SK-N-MC (cell line): ENCODE measurements around the gene TRIM34.
"Not testable (repeated sequence)": the region's sequence is repeated elsewhere in the genome, so short reads cannot be mapped to it uniquely, and the experiment has no call there.

Experiments
- DNase-seq: peaks from one replicate; pipeline ENCODE4 v3.0.0-alpha.2; 2011; ENCODE audit warnings: low read depth, low spot score
- H3K27ac ChIP-seq: fragments of 200-600 bp; sonication (generic); 2 replicates; pipeline ENCODE4 v1.5.1; 2016; ENCODE audit warnings: mixed run types
- H3K36me3 ChIP-seq: fragments of 200-600 bp; sonication (generic); 2 replicates; pipeline ENCODE4 v1.6.1; 2017; ENCODE audit warnings: antibody characterized with exemption, low read length, mixed read lengths; ENCODE audit not compliant: insufficient read depth
- H3K4me3 ChIP-seq: fragments of 200-600 bp; sonication (generic); 2 replicates; pipeline ENCODE4 v1.5.1; 2016
- H3K9ac ChIP-seq: fragments of 200-600 bp; sonication (generic); 2 replicates; pipeline ENCODE4 v1.8.0; 2017; ENCODE audit warnings: mixed run types, mixed read lengths; ENCODE audit not compliant: insufficient read length
- H3K9me3 ChIP-seq: fragments of 200-600 bp; sonication (generic); 2 replicates; pipeline ENCODE4 v1.6.1; 2017; ENCODE audit warnings: low read depth, mild to moderate bottlenecking, antibody characterized with exemption, low read length, moderate library complexity, mixed read lengths
- EZH2 ChIP-seq: fragments of 200-600 bp; sonication (generic); IDR thresholded peaks from one replicate; pipeline ENCODE4 v1.6.1; 2017; ENCODE audit warnings: antibody characterized with exemption
- FOXP2 ChIP-seq: optimal IDR thresholded peaks from 2 replicates; pipeline ENCODE3; 2011; ENCODE audit warnings: mild to moderate bottlenecking, moderate library complexity; ENCODE audit not compliant: insufficient read depth; ENCODE audit errors: extremely low read length, control extremely low read depth
- POLR2AphosphoS5 ChIP-seq: IDR thresholded peaks from 2 replicates; pipeline ENCODE4 v1.6.1; 2012; ENCODE audit warnings: mild to moderate bottlenecking, low read depth, low read length, borderline replicate concordance

The TRIM34 gene

GRCh38 chr11:5665051-5665570, 40.3 kb downstream of the TRIM34 start:
- H3K4me3 ChIP-seq = no peak overlapping the region
- no peak for TF ChIP-seq POLR2AphosphoS5
- no peak for TF ChIP-seq FOXP2
- no peak for TF ChIP-seq EZH2
- no peaks in the 10 kb centered on the region for H3K9me3 ChIP-seq
- no peak overlapping the region for H3K27ac ChIP-seq
- H3K36me3 ChIP-seq = peaks cover 23% of the 10 kb centered on the region
- H3K9ac ChIP-seq = no peak overlapping the region
- no peak for DNase-seq

GRCh38 chr11:5665746-5666401, 41.1 kb downstream of the TRIM34 start:
- no peak for TF ChIP-seq FOXP2
- TF ChIP-seq POLR2AphosphoS5 = no peak
- no peak for TF ChIP-seq EZH2
- H3K4me3 ChIP-seq = no peak overlapping the region
- H3K9ac ChIP-seq = no peak overlapping the region
- H3K9me3 ChIP-seq = no peaks in the 10 kb centered on the region
- no peak for DNase-seq
- H3K36me3 ChIP-seq = peaks cover 27% of the 10 kb centered on the region
- no peak overlapping the region for H3K27ac ChIP-seq

GRCh38 chr11:5666402-5666793, 41.6 kb downstream of the TRIM34 start:
- H3K9me3 ChIP-seq = no peaks in the 10 kb centered on the region
- no peak for DNase-seq
- H3K4me3 ChIP-seq = no peak overlapping the region
- no peak overlapping the region for H3K9ac ChIP-seq
- H3K27ac ChIP-seq = no peak overlapping the region
- H3K36me3 ChIP-seq = peaks cover 27% of the 10 kb centered on the region
- no peak for TF ChIP-seq EZH2
- TF ChIP-seq FOXP2 = no peak
- no peak for TF ChIP-seq POLR2AphosphoS5

- H3K4me3 ChIP-seq = no peak overlapping the region
- no peak for DNase-seq
- H3K27ac ChIP-seq = no peak overlapping the region
- H3K9ac ChIP-seq = no peak overlapping the region
- peaks cover 16% of the 10 kb centered on the region for H3K36me3 ChIP-seq
- H3K9me3 ChIP-seq = no peaks in the 10 kb centered on the region
- no peak for TF ChIP-seq EZH2
- no peak for TF ChIP-seq POLR2AphosphoS5
- no peak for TF ChIP-seq FOXP2
Observed at GRCh38 chr11:5671831-5672230, 47.0 kb downstream of the TRIM34 start.

GRCh38 chr11:5674391-5674790, 49.6 kb downstream of the TRIM34 start:
- Histone ChIP-seq H3K9me3 (no peaks in the 10 kb centered on the region), H3K4me3 (no peak overlapping the region), H3K9ac (no peak overlapping the region), H3K27ac (no peak overlapping the region), H3K36me3 (peaks cover 30% of the 10 kb centered on the region)
- no peak for TF ChIP-seq POLR2AphosphoS5
- no peak for TF ChIP-seq FOXP2
- no peak for TF ChIP-seq EZH2
- no peak for DNase-seq

- H3K9me3 ChIP-seq = no peaks in the 10 kb centered on the region
- no peak for DNase-seq
- H3K27ac ChIP-seq = no peak overlapping the region
- H3K9ac ChIP-seq = no peak overlapping the region
- no peak for TF ChIP-seq POLR2AphosphoS5
- H3K4me3 ChIP-seq = no peak overlapping the region
- peaks cover 19% of the 10 kb centered on the region for H3K36me3 ChIP-seq
Observed at GRCh38 chr11:5679811-5680210, 55.0 kb downstream of the TRIM34 start.

- H3K4me3 ChIP-seq, H3K9me3 ChIP-seq, H3K27ac ChIP-seq, H3K9ac ChIP-seq, DNase-seq: not testable (repeated sequence)
- peaks cover 13% of the 10 kb centered on the region for H3K36me3 ChIP-seq
Observed at GRCh38 chr11:5682890-5683441, 58.2 kb downstream of the TRIM34 start.

- not testable (repeated sequence) for H3K36me3 ChIP-seq, H3K4me3 ChIP-seq, DNase-seq, H3K27ac ChIP-seq, H3K9ac ChIP-seq, H3K9me3 ChIP-seq
Observed at GRCh38 chr11:5683620-5684019, 58.8 kb downstream of the TRIM34 start.

- Histone ChIP-seq H3K36me3 (peaks cover under 1% of the 10 kb centered on the region; the same call in 1 of the 2 replicates), H3K4me3 (peak overlapping the region; percentile 80), H3K27ac (peak overlapping the region; percentile 95), H3K9me3 (no peaks in the 10 kb centered on the region), H3K9ac (peak overlapping the region; percentile 89)
- no peak for TF ChIP-seq EZH2
- TF ChIP-seq POLR2AphosphoS5 = no peak
- no peak for TF ChIP-seq FOXP2
- DNase-seq = no peak
Observed at GRCh38 chr11:5684036-5684645, 59.3 kb downstream of the TRIM34 start.
